ENCODE results near the gene CRTC3. TPM values are rescaled to one million over a fixed set of nuclear protein-coding genes. Genes with fewer than 3 reads are reported as not detected.
"Not testable (repeated sequence)": the region's sequence is repeated elsewhere in the genome, so short reads cannot be mapped to it uniquely, and the experiment has no call there.

CRTC3 gene
- total RNA-seq, 2 donors from 2014 or later = 73.2 to 77.3 TPM

GRCh38 chr15:90645873-90646575 lies 116.3 kb downstream of the CRTC3 start:
- DNase-seq (no peak), ATAC-seq (replicated peaks in 1 of 2) (no peak)
- Mint-ChIP-seq H3K9me3 (no peaks in the 10 kb centered on the region), H3K27me3 (ENCODE audit: low read depth) (no peaks in the 10 kb centered on the region), H3K4me3 (no peak overlapping the region), H3K36me3 (ENCODE audit: insufficient read depth in 2 of 2) (peaks cover 2 to 17% of the 10 kb centered on the region in 2 donors), H3K4me1 (ENCODE audit: low read depth) (peaks cover 33% of the 10 kb centered on the region), H3K27ac (peak overlapping the region; percentile 14)

- no peak for ATAC-seq (replicated peaks in 1 of 2)
- Mint-ChIP-seq H3K9me3 (no peaks in the 10 kb centered on the region), H3K36me3 (ENCODE audit: insufficient read depth in 2 of 2) (peaks cover 2 to 16% of the 10 kb centered on the region in 2 donors), H3K4me1 (ENCODE audit: low read depth) (peaks cover 33% of the 10 kb centered on the region), H3K27ac (peak overlapping the region; percentile 14), H3K27me3 (ENCODE audit: low read depth) (no peaks in the 10 kb centered on the region), H3K4me3 (no peak overlapping the region)
- DNase-seq = no peak
These were observed 117.1 kb downstream of the CRTC3 start for GRCh38 chr15:90646662-90647305.

GRCh38 chr15:90647326-90647725 lies 117.6 kb downstream of the CRTC3 start:
- Mint-ChIP-seq H3K9me3 (no peaks in the 10 kb centered on the region), H3K27ac (peak overlapping the region; percentile 34), H3K4me3 (no peak overlapping the region), H3K27me3 (ENCODE audit: low read depth) (no peaks in the 10 kb centered on the region), H3K4me1 (ENCODE audit: low read depth) (peaks cover 33% of the 10 kb centered on the region), H3K36me3 (ENCODE audit: insufficient read depth in 2 of 2) (peaks cover 0 to 12% of the 10 kb centered on the region in 2 donors)
- no peak for ATAC-seq (replicated peaks in 1 of 2)
- no peak for DNase-seq

GRCh38 chr15:90648137-90649070 lies 118.7 kb downstream of the CRTC3 start:
- ATAC-seq (replicated peaks in 1 of 2) = peak; percentile 77 to 82
- Mint-ChIP-seq H3K9me3 (no peaks in the 10 kb centered on the region), H3K4me1 (ENCODE audit: low read depth) (peaks cover 33% of the 10 kb centered on the region), H3K36me3 (ENCODE audit: insufficient read depth in 2 of 2) (peaks cover 0 to under 1% of the 10 kb centered on the region in 2 donors), H3K27me3 (ENCODE audit: low read depth) (no peaks in the 10 kb centered on the region), H3K4me3 (peak overlapping the region; percentile 76 to 77), H3K27ac (peak overlapping the region; percentile 94)
- peak; percentile 65 to 70 for DNase-seq

- Mint-ChIP-seq H3K27ac (no peak overlapping the region), H3K9me3 (no peaks in the 10 kb centered on the region), H3K36me3 (ENCODE audit: insufficient read depth in 2 of 2) (no peaks in the 10 kb centered on the region), H3K4me1 (ENCODE audit: low read depth) (peaks cover 36% of the 10 kb centered on the region), H3K4me3 (peak overlapping the region in 1 of 2 donors; percentile 0), H3K27me3 (ENCODE audit: low read depth) (peaks cover 6% of the 10 kb centered on the region)
- no peak for DNase-seq
- ATAC-seq (replicated peaks in 1 of 2) = no peak
These were observed 120.6 kb downstream of the CRTC3 start for GRCh38 chr15:90650117-90650955.

GRCh38 chr15:90650956-90651689 lies 121.4 kb downstream of the CRTC3 start:
- Mint-ChIP-seq H3K4me1 (ENCODE audit: low read depth) (peaks cover 43% of the 10 kb centered on the region), H3K27me3 (ENCODE audit: low read depth) (peaks cover 14% of the 10 kb centered on the region), H3K9me3 (no peaks in the 10 kb centered on the region), H3K4me3 (no peak overlapping the region), H3K36me3 (ENCODE audit: insufficient read depth in 2 of 2) (no peaks in the 10 kb centered on the region), H3K27ac (peak overlapping the region; percentile 33)
- ATAC-seq (replicated peaks in 1 of 2) (no peak), DNase-seq (no peak)

- peaks cover 55% of the 10 kb centered on the region for H3K4me1 Mint-ChIP-seq (ENCODE audit: low read depth)
- DNase-seq = peak in 1 of 2 donors; percentile 29
These were observed 124.8 kb downstream of the CRTC3 start for GRCh38 chr15:90654233-90655136.

GRCh38 chr15:90657520-90658172 lies 127.9 kb downstream of the CRTC3 start:
- H3K36me3 Mint-ChIP-seq (ENCODE audit: insufficient read depth in 2 of 2); H3K9me3 Mint-ChIP-seq: not testable (repeated sequence)
- Mint-ChIP-seq H3K4me1 (ENCODE audit: low read depth) (peaks cover 75% of the 10 kb centered on the region), H3K27ac (peak overlapping the region; percentile 39), H3K4me3 (peak overlapping the region; percentile 48 to 62), H3K27me3 (ENCODE audit: low read depth) (peaks cover 58% of the 10 kb centered on the region)
- ATAC-seq (replicated peaks in 1 of 2) (peak; percentile 28 to 47), DNase-seq (peak; percentile 68 to 75)

More at GRCh38 chr15:90654233-90655136, 124.8 kb downstream of the CRTC3 start:
- Mint-ChIP-seq H3K27ac (peak overlapping the region; percentile 65), H3K36me3 (ENCODE audit: insufficient read depth in 2 of 2) (peaks cover 0 to 1% of the 10 kb centered on the region in 2 donors), H3K4me3 (peak overlapping the region in 1 of 2 donors; percentile 4), H3K27me3 (ENCODE audit: low read depth) (peaks cover 46% of the 10 kb centered on the region), H3K9me3 (no peaks in the 10 kb centered on the region)
- peak; percentile 48 to 69 for ATAC-seq (replicated peaks in 1 of 2)

GRCh38 chr15:90659481-90659880 lies 129.8 kb downstream of the CRTC3 start:
- Mint-ChIP-seq H3K27ac (no peak overlapping the region), H3K4me1 (ENCODE audit: low read depth) (peaks cover 89% of the 10 kb centered on the region), H3K9me3 (no peaks in the 10 kb centered on the region), H3K27me3 (ENCODE audit: low read depth) (peaks cover 76% of the 10 kb centered on the region), H3K4me3 (peak overlapping the region in 1 of 2 donors; percentile 3), H3K36me3 (ENCODE audit: insufficient read depth in 2 of 2) (peaks cover 7 to 8% of the 10 kb centered on the region in 2 donors)
- ATAC-seq (replicated peaks in 1 of 2) (no peak), DNase-seq (no peak)

GRCh38 chr15:90660195-90660998 lies 130.7 kb downstream of the CRTC3 start:
- peak; percentile 90 to 93 for ATAC-seq (replicated peaks in 1 of 2)
- Mint-ChIP-seq H3K4me3 (peak overlapping the region; percentile 81 to 84), H3K36me3 (ENCODE audit: insufficient read depth in 2 of 2) (peaks cover 9 to 10% of the 10 kb centered on the region in 2 donors), H3K9me3 (no peaks in the 10 kb centered on the region), H3K4me1 (ENCODE audit: low read depth) (peaks cover 85% of the 10 kb centered on the region), H3K27me3 (ENCODE audit: low read depth) (peaks cover 73% of the 10 kb centered on the region), H3K27ac (no peak overlapping the region)
- peak; percentile 78 to 86 for DNase-seq
